Fibroblast of skin of abdomen (primary cell): ENCODE data around the gene VGF.

Experiments
- DNase-seq: peaks from one replicate; pipeline ENCODE4 v3.0.0-alpha.2; 2013

Gene VGF

DNA sequence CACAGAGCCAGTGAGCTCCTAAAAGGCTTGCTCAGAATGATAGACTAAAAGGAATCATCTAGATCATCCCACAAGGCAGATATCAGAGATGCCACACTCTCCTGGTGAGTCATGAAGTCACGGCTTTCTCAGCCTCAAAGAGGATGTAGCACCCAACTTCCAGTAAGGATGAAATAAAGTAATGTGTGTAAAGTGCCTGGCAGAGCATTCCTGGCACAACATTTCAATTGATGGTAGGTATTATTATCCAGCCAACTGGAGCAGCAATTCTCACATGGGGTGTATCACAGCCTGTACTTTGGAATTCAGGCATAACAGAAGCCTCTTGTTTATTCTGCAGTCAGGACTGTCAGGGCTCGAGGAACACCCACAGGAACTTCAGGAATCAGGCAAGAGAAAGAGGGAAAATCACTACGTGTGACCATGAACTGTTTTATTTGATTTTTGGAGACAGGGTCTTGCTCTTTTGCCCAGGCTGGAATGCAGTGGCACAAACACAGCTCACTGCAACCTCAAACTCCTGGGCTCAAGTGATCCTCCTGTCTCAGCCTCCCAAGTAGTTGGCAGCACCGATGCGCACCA lies 20.0 kb upstream of the VGF start:
- DNase-seq = no peak

DNA sequence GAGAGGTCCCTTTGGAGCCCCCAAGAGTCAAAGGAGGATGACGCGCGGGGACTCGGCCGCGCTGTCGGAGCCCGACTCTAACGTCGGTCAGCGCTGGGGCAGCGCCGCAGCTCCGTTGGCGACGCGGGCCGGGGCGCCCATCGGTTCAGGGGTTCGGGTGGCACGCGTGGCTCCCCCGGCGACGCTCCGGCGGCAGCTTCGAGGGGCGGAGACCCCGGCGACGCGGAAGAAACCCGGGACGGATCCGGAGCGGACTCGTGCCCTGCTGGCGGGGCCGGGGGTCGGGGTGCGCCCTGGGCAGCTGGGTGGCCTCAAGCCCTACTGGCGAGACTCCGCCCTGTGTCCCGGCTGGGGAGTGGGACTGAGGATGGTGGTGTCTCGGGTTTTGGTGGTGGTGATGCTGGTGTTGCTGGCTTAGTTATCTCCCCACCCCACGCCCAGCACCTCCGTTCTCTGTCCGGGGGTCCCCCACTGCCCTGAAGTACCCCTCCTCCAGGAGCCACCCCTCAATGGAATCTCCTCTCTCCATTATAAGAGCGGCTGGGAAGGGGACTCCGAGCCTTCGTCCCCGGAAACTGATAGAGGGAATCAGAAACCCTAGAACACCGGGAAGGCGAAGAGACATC lies 14.9 kb upstream of the VGF start, which contains the start of gene NAT16:
Gene NAT16 (minus strand): TSS at position 164 of the 626 bp plus-strand sequence. CDS start 5,486 bp downstream, outside the sequence.
- DNase-seq = no peak

DNA sequence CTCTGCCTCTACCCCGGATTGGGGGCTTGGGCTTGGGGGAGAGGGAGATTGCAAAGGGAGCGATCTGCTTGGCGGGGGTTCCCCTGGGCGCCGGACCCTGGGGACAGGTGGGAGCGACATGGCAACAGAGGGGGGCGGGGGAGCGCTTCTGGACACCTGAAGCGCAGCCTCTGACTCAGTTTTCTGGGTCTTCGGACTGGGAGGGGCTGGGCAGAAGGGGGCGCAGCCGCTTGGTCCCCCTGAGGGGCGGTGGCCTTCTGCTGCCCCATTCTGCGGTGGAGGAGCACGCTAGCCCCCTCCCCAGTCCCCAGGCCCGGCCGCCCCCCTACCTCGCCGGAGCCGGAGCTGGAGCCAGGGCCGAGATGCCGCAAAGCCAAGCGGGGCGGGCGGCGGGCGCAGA lies 14.3 kb upstream of the VGF start:
- DNase-seq = no peak

DNA sequence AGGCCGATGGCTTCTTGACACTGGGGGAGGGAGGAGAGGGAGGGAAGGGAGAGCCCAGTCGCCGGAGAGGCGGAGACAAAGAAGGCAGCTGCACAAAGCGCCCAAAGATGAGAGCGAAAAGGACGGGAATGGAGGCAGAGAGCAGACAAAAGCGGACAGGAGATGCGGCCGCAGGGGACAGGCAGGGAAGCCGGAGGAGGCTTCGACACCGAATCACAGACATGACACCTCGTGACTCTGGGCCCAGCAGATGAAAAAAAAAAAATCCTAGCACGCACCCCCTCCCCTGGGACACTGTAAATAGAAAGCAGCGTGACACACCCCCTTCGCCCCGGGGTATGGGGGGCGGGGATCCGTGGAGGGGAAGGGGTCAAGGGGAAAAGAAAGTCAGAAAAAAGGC lies 13.7 kb upstream of the VGF start:
- no peak for DNase-seq

DNA sequence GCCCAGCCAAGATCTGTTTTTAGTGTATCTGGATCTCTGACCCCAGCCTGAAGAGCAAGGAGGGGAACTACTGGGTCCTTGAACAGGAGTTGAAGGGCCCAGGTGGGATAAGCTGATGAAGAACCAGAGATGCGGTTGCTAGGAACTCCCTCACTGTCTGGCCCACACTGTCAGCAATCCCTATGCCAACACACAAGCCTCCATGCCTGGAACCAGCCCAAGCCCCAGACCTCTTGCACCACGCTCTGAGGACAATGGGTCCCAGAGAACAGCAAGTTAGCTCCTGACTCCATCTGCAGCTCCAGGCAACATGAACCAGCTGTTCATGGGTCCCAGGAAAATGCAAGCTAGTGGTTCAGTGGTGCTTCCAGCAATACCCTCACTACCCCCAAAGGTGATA lies 12.3 kb upstream of the VGF start:
- no peak for DNase-seq

DNA sequence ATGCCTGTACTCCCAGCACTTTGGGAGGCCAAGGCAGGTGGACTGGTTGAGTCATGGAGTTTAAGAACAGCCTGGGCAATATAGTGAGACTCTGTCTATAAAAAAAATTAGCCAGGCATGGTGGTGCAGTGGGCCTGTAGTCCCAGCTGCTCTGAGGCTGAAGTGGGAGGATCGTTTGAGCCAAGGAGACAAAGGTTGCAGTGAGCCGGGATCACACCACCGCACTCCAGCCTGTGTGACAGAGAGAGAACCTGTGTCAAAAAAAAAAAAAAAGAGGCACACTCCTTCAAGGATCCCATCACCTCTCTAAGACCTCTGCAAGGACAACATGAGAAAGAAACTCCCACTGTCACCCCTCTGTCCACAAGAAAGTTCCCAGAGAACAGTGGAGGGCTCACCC lies 10.3 kb upstream of the VGF start:
- DNase-seq = no peak

DNA sequence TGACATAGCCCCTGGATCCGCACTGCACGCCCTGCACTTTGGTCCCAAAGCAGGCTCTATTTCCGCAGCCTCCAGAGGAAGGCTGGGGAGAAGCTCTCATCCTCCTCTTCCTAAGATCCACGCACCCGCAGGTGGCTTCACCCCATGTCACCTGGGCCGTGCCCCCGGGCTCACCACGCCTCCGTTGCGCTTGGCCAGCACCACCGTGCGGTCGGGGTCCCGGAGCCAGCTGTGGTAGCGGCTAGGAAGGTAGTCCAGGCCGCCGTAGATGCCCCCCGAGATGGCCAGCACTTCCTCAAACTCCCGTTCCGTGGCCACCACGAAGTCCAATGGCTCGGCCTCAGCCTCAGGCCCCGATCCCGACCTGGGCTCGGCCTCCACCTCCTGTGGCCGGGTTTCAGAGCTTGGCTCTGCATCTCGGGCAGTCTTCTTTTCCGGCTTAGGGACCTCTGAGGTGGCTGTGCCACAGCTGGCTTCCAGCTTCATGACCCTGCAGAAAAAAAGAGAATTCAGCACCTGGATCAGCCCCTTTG lies 9.0 kb upstream of the VGF start:
- no peak for DNase-seq

DNA sequence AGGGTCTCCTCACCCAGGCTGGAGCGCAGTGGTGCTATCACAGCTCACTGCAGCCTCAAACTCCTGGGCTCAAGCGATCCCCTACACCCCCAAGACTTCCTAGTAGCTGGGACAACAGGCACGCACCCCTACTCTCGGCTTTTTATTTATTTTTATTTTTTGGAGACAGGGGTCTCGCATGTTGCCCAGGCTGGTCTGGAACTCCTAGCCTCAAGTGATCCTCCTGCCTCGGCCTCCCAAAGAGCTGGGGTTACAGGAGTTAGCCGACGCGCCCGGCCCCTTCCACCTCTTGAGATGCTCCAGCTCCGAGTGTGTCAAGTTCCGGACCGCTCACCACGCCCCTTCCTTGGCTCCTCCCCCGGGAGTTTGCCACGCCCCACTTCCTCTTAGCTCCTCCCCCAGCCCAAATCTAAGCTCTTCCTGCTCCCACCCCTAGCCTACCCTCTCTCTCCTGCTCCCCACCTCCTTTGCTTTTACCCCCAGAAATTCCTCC lies 8.4 kb upstream of the VGF start:
- DNase-seq = no peak

DNA sequence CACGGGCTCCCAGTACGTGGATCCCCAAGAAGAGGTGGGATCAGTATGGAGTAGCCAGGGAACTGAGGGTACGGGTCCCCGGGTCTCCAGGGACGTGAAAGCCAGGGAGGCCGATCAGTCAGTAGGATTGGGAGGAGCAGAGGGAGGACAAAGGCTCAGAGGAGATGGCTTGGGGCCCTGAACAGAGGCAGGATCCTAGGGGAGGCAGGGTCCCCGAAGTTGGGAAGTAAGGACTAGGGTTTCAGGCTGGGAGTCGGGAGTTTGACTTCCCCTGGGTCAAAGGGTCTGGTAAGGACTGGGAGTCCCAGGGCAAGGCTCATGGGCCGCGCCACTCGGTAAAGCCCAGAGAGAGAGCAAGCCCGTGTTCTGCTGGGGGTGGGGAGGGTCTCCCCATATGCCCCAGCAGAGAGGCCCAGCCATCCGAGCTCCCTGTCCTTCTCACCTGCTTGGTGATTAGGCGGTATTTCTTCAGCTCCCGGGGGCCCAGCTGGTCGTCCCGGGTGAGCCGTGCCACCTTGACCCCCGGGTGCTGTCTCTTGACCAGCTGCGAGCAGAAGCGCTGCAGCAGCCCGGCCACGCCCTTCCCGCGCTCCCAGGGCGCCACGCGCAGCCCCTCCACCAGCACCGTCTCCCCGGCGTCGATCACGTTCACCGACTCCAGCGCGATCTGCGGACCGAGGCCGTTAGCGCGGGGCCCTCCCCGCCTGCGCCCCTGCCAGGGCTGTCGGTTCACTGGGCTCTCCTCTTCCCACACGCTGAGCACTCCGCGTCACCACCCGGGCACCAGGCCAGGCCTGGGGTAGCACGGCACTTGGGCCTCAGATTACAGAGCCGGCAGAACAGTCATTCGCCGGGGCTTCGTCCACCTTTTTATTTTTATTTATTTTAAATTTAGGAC lies 7.7 kb upstream of the VGF start:
- peak; percentile 45 for DNase-seq

DNA sequence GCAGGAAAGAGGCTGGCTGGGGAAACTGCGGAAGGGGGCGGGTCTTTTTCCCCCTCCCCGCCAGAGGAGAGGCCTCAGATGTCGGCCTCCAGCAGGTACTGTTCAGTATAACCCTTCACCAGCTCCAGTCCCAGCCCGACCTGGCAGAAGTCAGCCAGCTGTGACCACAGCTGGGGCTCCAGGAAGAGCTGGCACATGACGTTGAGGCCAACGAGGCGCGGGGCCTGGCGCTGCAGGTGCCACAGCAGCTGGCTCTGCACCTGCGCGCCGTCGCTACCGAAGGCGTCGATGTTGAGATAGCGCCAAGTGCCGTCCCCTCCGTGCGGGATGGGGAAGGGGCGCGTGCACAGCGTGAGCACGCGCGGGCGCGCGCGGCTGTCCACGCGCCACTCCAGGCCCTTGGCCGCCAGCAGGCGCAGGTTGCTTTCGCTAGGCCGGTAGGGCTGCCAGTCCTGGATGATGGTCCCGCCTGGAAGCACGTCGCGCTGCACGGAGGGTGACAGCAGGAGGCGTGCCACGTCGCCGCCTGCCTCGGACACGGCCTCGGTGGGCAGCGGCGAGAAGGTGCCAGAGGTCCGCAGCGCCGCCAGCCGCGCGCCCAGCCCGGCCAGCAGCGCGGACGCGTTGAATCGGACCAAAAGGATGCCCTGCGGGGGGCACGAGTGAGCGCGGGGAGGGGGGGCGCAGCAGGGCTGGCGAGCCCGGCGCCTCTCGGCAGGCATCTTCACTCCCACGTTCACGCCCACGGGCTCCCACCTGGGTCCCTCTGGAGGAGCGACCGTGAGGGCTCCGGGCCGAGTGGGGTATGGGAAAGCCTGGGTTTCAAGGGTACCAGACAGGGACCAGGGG lies 6.9 kb upstream of the VGF start:
- no peak for DNase-seq

DNA sequence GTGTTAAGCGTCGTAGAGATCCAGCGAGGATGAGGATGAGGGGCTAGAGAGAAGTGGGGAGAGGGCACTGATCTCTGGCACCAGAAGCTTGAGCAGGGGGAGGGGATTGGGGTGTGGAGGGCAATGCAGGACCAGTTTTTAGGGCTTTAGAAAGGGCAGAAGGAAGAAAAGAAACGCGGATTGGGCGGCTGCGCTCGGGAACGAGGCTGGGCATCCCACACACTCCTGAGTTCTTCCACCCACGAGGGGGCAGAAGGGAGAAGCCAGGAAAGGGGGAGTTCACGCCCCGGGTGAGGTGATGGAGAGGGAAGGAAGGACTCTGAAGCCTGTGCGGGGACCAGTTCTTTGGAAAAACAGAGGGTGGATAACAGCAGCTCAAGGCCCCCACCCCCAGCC lies 6.1 kb upstream of the VGF start:
- no peak for DNase-seq

DNA sequence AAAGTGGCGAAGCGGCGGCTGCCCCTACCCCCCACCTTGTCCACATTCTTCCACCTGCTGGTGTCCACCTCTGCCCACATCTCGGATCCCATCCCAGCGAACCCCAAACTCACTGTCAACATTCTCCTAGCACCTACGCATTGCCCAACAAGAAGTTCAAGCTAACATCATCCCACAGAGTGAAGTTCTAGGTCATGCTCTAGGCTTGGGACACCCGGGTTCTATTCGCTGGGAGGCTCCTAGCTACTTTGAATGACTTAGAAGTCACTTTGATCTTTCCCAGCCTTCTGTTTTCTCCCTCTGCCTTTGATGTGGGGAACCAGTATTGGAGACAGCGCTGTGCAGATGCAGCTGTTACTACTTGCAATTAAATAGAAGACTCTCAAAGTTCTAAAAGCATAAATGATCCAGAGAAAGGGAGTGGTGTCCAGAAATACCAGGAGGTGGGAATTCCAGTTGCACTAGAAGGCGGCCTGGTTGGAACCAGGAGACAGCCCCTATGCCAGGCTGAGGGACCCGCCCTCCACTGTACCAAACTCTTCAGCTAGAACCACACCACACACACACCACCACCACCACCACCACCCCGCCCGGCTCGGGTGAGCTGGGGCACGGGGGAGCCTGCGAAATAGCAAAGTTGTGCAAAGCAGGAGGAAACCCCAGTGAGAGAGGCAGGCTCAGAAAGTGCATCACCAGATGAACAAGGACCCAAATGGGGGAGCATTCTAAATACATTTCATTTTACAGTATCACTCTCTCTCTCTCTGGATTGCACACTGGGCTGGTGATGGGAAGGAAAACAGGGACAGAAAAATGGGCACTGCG lies 5.5 kb upstream of the VGF start:
- DNase-seq = no peak

DNA sequence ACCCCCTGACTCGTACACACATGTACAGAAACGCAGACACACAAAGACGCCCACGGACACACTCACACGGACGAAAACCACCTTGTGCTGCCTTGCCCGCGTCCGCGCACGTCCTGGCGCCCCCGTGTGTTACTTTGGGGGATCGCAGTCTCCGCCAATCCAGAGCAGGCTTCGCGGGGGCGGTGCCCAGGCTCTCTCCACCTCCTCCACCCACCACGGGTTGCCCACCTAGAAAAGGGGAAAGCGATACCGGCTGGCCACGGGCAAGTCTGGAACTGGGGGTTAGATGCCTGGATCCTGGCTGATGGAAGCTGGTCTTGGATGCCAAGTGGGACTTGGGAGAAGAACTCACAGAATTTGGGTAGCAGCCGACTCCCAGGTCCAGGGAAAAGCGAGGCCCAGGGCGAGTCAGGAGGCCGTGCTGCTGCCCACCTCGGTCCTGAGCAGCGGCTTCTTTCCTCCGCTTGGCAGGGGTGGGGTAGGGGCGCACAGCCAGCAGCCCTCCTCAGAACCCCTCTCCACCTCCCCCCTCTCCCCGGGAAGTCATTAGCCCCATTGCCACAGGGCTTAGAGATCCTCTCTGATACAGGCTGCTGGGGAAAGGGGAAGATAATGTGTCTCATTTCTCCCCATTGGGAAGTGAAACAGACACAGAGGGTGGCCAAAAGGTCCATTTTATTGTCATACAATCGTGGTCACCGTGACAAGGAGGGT lies 4.6 kb upstream of the VGF start:
- DNase-seq = peak; percentile 58

DNA sequence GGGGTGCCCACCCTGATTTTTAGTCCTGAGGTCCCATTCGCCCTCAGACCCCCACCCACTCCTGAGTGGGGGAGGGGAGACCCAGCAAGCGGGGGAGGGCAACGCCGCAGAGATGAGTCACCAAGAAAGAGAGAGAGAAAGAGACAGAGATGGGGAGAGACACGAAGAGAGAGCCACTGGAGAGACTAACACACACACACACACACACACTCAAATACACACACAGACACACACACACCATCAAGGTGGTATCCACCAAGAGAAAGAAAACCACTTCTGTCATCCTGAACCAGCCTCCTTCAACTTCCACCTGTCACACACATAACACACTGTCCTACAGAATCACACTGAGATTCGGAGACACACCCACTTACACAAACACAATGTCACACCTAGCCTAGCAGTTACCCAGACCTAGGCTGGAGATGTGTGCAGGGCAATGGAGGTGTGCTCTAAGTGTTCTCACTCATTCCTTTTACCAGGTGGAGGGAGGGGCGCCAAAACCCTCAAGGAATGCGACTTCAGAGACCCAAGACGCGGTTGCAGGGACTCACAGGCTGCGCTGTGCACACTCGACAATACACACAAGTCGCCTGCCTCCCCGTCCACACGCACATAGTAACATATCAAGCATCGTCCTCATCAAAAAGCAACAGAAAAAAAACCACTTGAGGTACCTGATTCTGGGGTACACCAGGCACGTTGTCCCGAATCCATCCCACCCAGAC lies 3.9 kb upstream of the VGF start:
- DNase-seq = no peak

DNA sequence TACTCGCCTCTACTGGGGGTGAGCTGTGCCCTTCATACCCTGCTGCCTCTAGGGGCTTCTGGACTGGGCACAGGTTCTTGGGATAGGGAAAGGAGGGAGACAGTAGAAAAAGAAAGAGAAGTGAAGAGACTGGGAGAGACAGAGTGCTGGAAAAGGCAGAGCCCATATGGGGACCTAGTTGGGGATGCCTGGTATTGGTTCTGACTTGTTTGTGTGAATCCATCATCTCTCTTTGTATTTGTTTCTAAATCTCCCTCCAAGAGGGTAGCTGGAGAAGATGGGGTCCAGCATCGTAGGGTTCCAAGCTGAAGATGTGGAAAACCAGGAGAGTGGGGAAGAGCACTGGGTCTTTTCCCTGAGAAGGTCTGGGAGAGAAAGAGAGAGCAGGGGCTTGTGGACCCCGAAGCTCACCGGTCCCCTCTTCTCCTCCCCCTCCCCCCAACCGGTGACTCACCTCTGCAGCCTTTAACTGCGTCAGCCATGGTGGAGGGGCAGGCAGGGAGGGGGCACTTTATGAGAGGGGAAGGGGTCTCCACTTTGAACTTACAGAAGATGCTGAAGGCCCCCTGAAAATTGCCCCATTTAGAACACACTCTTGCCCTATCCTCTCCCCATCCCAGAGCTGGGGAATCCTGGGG lies 3.2 kb upstream of the VGF start:
- DNase-seq = no peak

DNA sequence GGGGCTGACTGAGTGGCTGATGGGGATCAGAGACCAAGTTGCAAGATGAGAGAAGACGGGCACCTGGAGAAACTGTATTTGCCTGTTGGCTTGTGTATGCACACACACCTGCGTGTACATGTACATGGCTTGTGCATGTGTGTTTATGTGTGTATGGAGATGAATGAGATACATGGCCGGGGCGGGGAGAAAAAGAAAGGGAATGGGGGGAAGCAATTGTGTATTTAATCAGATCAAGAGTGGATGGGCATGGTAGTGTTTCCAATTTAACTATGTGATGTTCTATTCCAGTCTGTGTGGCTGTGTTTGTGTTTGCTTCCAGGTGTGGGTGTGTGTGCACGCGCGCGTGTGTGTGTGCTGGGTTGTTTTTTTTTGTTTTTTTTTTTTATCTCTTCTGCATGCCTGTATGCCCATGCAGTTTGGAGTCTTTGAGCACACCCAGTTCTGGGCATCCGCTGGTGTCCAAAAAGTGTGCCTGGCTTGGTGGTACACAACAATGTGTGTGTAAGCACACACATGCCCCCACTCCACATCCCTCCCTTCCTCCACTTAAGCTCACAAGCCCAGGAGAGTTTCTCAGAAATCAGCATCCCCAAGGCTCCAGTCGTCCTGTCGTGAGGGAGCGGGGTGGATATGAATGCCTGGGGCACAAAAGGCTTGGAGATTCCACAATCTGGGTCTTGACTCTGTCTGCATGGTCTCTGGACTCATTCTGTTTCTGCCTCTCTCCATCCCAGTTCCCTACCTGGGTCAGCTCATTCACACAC lies 2.5 kb upstream of the VGF start:
- no peak for DNase-seq

DNA sequence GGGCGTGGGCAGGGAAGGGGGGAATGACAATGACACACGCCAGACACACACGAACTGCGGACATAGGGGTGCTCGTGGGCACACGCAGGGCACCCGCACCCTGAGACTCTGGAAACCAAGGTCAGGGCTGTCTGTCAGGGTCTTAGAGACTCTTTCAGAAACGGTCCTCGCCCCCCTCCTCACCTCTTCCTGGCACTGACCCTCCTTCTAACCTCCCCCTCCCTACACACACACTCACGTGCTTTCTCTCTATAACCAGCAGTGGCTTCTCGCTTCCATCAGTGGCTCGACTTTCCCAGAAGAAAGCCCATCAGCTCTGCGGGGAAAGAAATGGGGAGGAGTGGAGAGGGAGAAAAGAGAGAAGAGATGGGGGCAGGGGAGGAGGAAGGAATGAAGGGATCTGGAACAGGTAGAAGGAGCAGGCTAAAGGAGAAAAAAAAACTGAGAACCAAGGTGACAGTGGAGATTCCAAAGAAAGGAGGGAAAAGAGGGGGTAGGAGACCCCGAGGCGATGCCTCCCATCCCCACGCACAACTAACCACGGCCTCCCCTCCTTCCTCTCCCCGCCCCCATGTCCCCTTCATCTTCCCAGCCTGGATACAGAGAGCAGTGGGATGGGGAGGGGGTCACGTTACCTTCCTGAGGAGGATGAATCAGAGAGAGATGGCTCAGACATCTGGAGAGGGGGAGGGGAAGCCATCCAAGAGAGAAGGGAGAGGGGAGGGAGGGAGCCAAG lies 1.7 kb upstream of the VGF start:
- peak; percentile 81 for DNase-seq

DNA sequence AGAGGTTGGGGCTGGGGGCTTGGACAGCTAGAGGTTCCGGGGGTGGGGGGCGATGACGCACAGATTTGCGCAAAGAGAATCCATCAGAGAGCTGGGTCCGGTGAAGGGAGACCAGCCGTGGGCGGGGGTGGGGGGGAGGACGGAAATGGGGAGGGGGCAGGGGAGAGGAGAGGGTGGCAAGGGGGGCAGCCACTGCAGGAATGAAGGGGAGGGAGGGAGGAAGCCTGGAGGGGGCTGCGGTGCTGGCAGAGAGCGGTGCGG lies 1.2 kb upstream of the VGF start:
- DNase-seq = no peak
